ENCODE data around the gene ABTB2. TPM values are rescaled to one million over a fixed set of nuclear protein-coding genes. Genes with fewer than 3 reads are reported as not detected.
A peak's percentile ranks its signal among the peaks of the same experiment; 100 is the strongest.

Gene ABTB2
- total RNA-seq, 1 experiment from 2014 or later: 3.3 TPM

- DNase-seq (ENCODE audit: low read depth, low spot score): no peak
- in situ Hi-C loops (cut with HindIII; ENCODE audit: low pct_unique_long_range_greater_than_20kb, low sequenced_read_pairs): no loop called here
These were observed 73.7 kb downstream of the ABTB2 start for GRCh38 chr11:34284156-34284555.

- DNase-seq (ENCODE audit: low read depth, low spot score): no peak
- in situ Hi-C loops (cut with HindIII; ENCODE audit: low pct_unique_long_range_greater_than_20kb, low sequenced_read_pairs): no loop called here
These were observed 76.6 kb downstream of the ABTB2 start for GRCh38 chr11:34280945-34281872.

- DNase-seq (ENCODE audit: low read depth, low spot score): no peak
These were observed 79.0 kb downstream of the ABTB2 start for GRCh38 chr11:34278693-34279297.

GRCh38 chr11:34278175-34278574, 79.6 kb downstream of the ABTB2 start:
- DNase-seq (ENCODE audit: low read depth, low spot score): no peak
- in situ Hi-C loops (cut with HindIII; ENCODE audit: low pct_unique_long_range_greater_than_20kb, low sequenced_read_pairs): no loop called here

More at GRCh38 chr11:34278693-34279297, 79.0 kb downstream of the ABTB2 start:
- in situ Hi-C loops (cut with HindIII; ENCODE audit: low pct_unique_long_range_greater_than_20kb, low sequenced_read_pairs): no loop called here

- DNase-seq (ENCODE audit: low read depth, low spot score): no peak
- in situ Hi-C loops (cut with HindIII; ENCODE audit: low pct_unique_long_range_greater_than_20kb, low sequenced_read_pairs): no loop called here
These were observed 80.6 kb downstream of the ABTB2 start for GRCh38 chr11:34277171-34277570.

- in situ Hi-C loops (cut with HindIII; ENCODE audit: low pct_unique_long_range_greater_than_20kb, low sequenced_read_pairs): no loop called here
- no peak for DNase-seq (ENCODE audit: low read depth, low spot score)
These were observed 81.4 kb downstream of the ABTB2 start for GRCh38 chr11:34276352-34276864.

- in situ Hi-C loops (cut with HindIII; ENCODE audit: low pct_unique_long_range_greater_than_20kb, low sequenced_read_pairs): no loop called here
- no peak for DNase-seq (ENCODE audit: low read depth, low spot score)
These were observed 82.3 kb downstream of the ABTB2 start for GRCh38 chr11:34275486-34275885.

GRCh38 chr11:34274712-34275398, 83.0 kb downstream of the ABTB2 start:
- in situ Hi-C loops (cut with HindIII; ENCODE audit: low pct_unique_long_range_greater_than_20kb, low sequenced_read_pairs): no loop called here
- DNase-seq (ENCODE audit: low read depth, low spot score): peak; percentile 36

- in situ Hi-C loops (cut with HindIII; ENCODE audit: low pct_unique_long_range_greater_than_20kb, low sequenced_read_pairs): no loop called here
- no peak for DNase-seq (ENCODE audit: low read depth, low spot score)
These were observed 84.7 kb downstream of the ABTB2 start for GRCh38 chr11:34273099-34273498.

GRCh38 chr11:34271727-34272126, 86.1 kb downstream of the ABTB2 start:
- no peak for DNase-seq (ENCODE audit: low read depth, low spot score)
- in situ Hi-C loops (cut with HindIII; ENCODE audit: low pct_unique_long_range_greater_than_20kb, low sequenced_read_pairs): no loop called here

GRCh38 chr11:34270711-34271110, 87.1 kb downstream of the ABTB2 start:
- in situ Hi-C loops (cut with HindIII; ENCODE audit: low pct_unique_long_range_greater_than_20kb, low sequenced_read_pairs): no loop called here
- DNase-seq (ENCODE audit: low read depth, low spot score): no peak

GRCh38 chr11:34269694-34270245, 88.0 kb downstream of the ABTB2 start:
- in situ Hi-C loops (cut with HindIII; ENCODE audit: low pct_unique_long_range_greater_than_20kb, low sequenced_read_pairs): no loop called here
- DNase-seq (ENCODE audit: low read depth, low spot score): no peak

GRCh38 chr11:34268906-34269430, 88.8 kb downstream of the ABTB2 start:
- in situ Hi-C loops (cut with HindIII; ENCODE audit: low pct_unique_long_range_greater_than_20kb, low sequenced_read_pairs): no loop called here
- DNase-seq (ENCODE audit: low read depth, low spot score): no peak

GRCh38 chr11:34267417-34267816, 90.4 kb downstream of the ABTB2 start:
- in situ Hi-C loops (cut with HindIII; ENCODE audit: low pct_unique_long_range_greater_than_20kb, low sequenced_read_pairs): no loop called here
- DNase-seq (ENCODE audit: low read depth, low spot score): no peak

GRCh38 chr11:34267013-34267412, 90.8 kb downstream of the ABTB2 start:
- DNase-seq (ENCODE audit: low read depth, low spot score): peak; percentile 51
- in situ Hi-C loops (cut with HindIII; ENCODE audit: low pct_unique_long_range_greater_than_20kb, low sequenced_read_pairs): no loop called here

- in situ Hi-C loops (cut with HindIII; ENCODE audit: low pct_unique_long_range_greater_than_20kb, low sequenced_read_pairs): no loop called here
- DNase-seq (ENCODE audit: low read depth, low spot score): peak; percentile 99
These were observed 91.5 kb downstream of the ABTB2 start for GRCh38 chr11:34266090-34266912.

Data from SK-MEL-5 (cell line).